GM18870 (cell line): ENCODE results near the gene CHRNA3.
"Not testable (repeated sequence)": the region's sequence is repeated elsewhere in the genome, so short reads cannot be mapped to it uniquely, and the experiment has no call there.

ENCODE experiments used
- ATAC-seq: cut with Tn5 transposase; IDR thresholded peaks from one replicate; pipeline ENCODE4 v1.9.1; 2021; ENCODE audit warnings: moderate library complexity; ENCODE audit not compliant: unreplicated experiment

The CHRNA3 gene

GRCh38 chr15:78565097-78565950, 55.5 kb downstream of the CHRNA3 start, which contains the start of gene CHRNA5:
TSS of gene CHRNA5 (plus strand) at chr15:78565520. CDS start at chr15:78565720, 200 bp downstream.
- ATAC-seq, result peak; percentile 49

- no peak for ATAC-seq
Observed at GRCh38 chr15:78564743-78565096, 56.1 kb downstream of the CHRNA3 start.

GRCh38 chr15:78563092-78563491, 57.7 kb downstream of the CHRNA3 start:
- ATAC-seq, result no peak

GRCh38 chr15:78561490-78561889, 59.3 kb downstream of the CHRNA3 start:
- no peak for ATAC-seq

GRCh38 chr15:78560201-78560600, 60.6 kb downstream of the CHRNA3 start:
- ATAC-seq, result not testable (repeated sequence)

GRCh38 chr15:78552597-78552996, 68.2 kb downstream of the CHRNA3 start:
- no peak for ATAC-seq

GRCh38 chr15:78551902-78552301, 68.9 kb downstream of the CHRNA3 start:
- ATAC-seq, result no peak

GRCh38 chr15:78550815-78551214, 70.0 kb downstream of the CHRNA3 start:
- no peak for ATAC-seq

- no peak for ATAC-seq
Observed at GRCh38 chr15:78550194-78550593, 70.6 kb downstream of the CHRNA3 start.
